ENCODE measurements around the gene BEST2. TPM values are rescaled to one million over a fixed set of nuclear protein-coding genes. Genes with fewer than 3 reads are reported as not detected.

The BEST2 gene
- total RNA-seq, 1 donor from 2014 or later = not detected

DNA sequence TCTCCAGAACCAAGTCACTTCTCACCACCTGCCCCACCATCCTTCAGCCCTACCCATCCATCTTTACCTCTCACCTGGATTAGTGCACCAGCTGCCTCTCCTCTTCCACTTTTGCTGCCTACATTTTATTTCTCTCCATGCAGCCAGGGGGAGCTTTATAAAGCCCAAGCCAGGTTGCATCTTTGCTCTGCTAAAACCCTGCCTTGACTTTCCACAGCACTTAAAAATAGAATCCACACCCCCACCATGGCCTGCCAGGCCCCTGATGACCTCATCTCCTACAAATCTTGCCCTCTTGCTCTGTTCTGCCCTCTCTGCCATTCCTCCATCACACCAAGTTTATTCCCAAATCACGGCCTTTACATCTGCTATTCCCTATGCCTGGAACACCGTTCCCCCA is 22.0 kb downstream of the BEST2 start:
- H3K36me3 ChIP-seq = peaks cover 22% of the 10 kb centered on the region
- peak; percentile 48 for DNase-seq
- no peak overlapping the region for H3K4me3 ChIP-seq
- TF ChIP-seq, protein P1, sequence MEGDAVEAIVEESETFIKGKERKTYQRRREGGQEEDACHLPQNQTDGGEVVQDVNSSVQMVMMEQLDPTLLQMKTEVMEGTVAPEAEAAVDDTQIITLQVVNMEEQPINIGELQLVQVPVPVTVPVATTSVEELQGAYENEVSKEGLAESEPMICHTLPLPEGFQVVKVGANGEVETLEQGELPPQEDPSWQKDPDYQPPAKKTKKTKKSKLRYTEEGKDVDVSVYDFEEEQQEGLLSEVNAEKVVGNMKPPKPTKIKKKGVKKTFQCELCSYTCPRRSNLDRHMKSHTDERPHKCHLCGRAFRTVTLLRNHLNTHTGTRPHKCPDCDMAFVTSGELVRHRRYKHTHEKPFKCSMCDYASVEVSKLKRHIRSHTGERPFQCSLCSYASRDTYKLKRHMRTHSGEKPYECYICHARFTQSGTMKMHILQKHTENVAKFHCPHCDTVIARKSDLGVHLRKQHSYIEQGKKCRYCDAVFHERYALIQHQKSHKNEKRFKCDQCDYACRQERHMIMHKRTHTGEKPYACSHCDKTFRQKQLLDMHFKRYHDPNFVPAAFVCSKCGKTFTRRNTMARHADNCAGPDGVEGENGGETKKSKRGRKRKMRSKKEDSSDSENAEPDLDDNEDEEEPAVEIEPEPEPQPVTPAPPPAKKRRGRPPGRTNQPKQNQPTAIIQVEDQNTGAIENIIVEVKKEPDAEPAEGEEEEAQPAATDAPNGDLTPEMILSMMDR (IDR thresholded peaks at IDR 0.05; ENCODE audit: borderline replicate concordance) = peak; percentile 57
- intact Hi-C loops (cut with micrococcal nuclease) = no loop called here
- no peaks in the 10 kb centered on the region for H3K27me3 ChIP-seq (ENCODE audit: low read depth)
- H3K9me3 ChIP-seq (replicated peaks) = no peaks in the 10 kb centered on the region
- peaks cover 69% of the 10 kb centered on the region for H3K4me1 ChIP-seq
- H3K27ac ChIP-seq (replicated peaks) = peak overlapping the region; percentile 93

DNA sequence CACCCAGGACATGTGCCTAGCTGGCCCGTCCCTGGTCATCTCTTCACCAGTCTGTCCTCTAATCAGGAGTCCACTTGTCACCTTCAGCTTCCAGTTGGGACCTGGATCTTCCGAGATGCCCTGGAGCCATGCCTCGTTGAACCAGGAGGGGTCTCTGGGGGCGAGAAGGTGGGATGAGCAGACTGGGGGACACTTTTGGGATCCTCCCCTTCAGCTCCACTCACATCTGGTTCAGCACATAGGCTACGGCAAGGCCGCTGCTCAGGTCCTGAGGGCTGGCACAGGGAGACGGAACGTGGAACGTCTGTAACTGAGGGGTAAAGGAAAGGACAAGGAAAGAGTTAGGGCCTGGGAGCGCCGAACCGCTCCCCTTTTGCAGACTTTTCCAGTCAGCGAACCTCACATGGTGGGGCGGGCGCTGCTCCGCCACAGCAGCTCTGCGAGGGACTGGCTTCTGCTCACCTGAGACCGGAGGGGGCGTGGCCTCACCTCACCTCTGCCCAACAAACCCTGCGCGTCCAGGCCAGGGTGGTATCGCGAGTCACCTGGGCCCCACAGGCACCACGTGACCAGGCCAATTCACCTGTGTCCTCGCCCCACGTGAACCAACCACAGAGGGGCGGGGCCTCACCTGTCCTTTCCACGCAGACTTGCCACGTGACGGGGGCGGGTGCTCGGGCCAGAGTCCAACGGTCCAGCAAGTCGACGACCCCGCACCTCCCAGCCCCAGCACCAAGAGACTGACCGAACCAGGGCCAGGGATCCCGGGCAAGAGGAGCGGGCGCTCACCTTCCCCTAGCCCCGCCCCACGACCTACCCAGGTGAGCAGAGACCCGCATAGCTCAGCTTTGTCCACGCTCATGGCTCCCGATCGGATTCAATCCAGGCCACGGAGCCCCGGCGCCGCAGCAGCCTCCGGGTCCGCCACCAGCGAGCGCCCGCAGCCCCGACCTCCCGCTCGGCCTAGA is 23.3 kb downstream of the BEST2 start, which contains the start of gene HOOK2:
Gene HOOK2 (minus strand): TSS at position 965 of the 968 bp plus-strand sequence. CDS start 103 bp downstream, at position 862.
- intact Hi-C loops (cut with micrococcal nuclease) = no loop called here
- H3K36me3 ChIP-seq = peaks cover 13% of the 10 kb centered on the region

DNA sequence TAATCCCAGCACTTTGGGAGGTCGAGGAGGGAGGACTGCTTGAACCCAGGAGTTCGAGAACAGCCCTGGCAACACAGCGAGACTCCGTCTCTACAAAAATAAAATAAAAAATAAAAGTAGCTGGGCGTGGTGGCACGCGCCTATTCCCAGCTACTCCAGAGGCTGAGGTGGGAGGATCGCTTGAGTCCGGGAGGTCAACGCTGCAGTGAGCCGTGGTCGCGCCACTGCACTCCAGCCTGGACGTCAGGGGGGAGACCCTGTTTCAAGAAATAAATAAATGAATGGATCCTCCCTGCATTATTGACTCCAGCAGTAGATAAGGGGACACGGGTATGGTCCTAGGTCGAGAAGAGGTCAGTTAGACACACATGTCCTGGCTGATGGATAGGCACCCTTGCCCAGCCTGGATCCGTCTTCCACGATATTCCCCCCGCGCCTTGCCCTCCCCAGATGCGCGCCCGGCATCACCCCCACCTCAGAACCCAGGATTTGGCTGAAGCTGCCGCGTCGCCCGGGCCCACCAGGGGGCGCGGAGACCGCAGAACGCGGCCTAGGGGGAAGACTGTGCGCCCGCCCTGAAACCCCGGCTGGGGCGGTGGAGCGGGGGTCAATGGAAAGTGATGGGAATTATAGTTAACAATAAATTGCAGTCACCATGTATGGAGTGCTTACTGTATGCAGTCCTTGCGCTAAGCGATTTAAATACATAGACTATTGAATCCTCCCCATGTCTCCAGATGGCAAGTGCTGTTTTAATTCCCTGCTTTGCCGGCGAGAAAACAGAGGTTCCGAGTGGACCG is 25.8 kb downstream of the BEST2 start:
- Histone ChIP-seq H3K4me1 (peaks cover 73% of the 10 kb centered on the region), H3K9me3 (replicated peaks) (no peaks in the 10 kb centered on the region)
- peak; percentile 82 for DNase-seq

More for the DNA sequence above, 23.3 kb downstream of the BEST2 start, which contains the start of gene HOOK2:
- H3K9me3 ChIP-seq (replicated peaks) = no peaks in the 10 kb centered on the region
- H3K4me1 ChIP-seq = peaks cover 82% of the 10 kb centered on the region
- H3K27ac ChIP-seq (replicated peaks) = peak within 1 kb of the TSS; percentile 93
- H3K4me3 ChIP-seq = peak within 1 kb of the TSS; percentile 80
- TF ChIP-seq, protein P1 (IDR thresholded peaks at IDR 0.05; ENCODE audit: borderline replicate concordance) = no peak
- no peak for DNase-seq
- H3K27me3 ChIP-seq (ENCODE audit: low read depth) = no peaks in the 10 kb centered on the region

DNA sequence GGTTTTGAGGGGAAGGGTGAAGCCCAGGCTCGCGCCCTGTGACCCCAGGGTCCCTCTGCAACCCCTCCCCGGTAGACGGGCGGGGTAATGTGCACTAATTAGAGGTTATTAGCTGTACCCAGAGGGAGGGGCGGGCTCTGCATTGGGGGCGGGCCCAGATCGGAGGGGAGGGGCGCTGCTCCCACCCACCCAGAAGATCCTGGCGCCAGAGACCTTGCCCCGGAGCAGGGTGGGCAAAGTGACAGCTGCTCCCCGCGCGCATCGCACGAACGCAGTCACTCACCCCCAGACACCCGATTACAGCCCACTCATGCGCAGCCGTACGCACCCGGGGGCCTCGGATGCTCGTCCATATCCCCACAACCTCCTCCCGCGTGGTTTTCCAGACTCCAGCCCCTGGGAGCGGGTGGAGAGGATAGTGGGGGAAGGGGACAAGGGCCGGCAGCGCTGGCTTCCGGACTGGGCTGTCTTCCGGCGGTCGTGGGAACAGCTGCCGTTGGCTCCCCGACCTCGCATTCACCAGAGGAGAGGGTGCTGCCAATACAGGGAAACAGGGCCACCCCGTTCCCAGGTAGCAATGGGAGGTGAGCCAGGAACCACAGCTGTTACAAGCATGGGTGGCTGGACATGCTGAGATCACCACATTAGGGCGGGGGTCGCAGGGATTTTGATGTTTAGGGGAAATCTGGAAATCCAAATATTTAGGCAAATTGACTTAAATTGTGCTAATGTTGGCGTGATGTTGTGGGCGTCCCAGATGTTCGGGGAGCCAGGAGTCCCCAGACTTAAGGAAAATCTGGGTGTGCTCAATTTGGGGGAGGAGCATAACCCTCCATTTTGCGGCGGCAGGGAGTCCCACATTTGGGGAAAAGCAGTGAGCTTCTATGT is 26.7 kb downstream of the BEST2 start:
- peak overlapping the region; percentile 95 for H3K27ac ChIP-seq (replicated peaks)
- H3K9me3 ChIP-seq (replicated peaks) = no peaks in the 10 kb centered on the region
- intact Hi-C loops (cut with micrococcal nuclease) = no loop called here
- H3K36me3 ChIP-seq = no peaks in the 10 kb centered on the region
- peak overlapping the region; percentile 77 for H3K4me3 ChIP-seq
- TF ChIP-seq, protein P1 (IDR thresholded peaks at IDR 0.05; ENCODE audit: borderline replicate concordance) = no peak
- H3K27me3 ChIP-seq (ENCODE audit: low read depth) = no peaks in the 10 kb centered on the region
- peaks cover 73% of the 10 kb centered on the region for H3K4me1 ChIP-seq
- peak; percentile 74 for DNase-seq

More for the DNA sequence above, 25.8 kb downstream of the BEST2 start:
- intact Hi-C loops (cut with micrococcal nuclease) = no loop called here
- H3K36me3 ChIP-seq = no peaks in the 10 kb centered on the region
- H3K4me3 ChIP-seq = peak overlapping the region; percentile 77
- TF ChIP-seq, protein P1 (IDR thresholded peaks at IDR 0.05; ENCODE audit: borderline replicate concordance) = peak; percentile 98
- H3K27ac ChIP-seq (replicated peaks) = peak overlapping the region; percentile 95
- no peaks in the 10 kb centered on the region for H3K27me3 ChIP-seq (ENCODE audit: low read depth)

DNA sequence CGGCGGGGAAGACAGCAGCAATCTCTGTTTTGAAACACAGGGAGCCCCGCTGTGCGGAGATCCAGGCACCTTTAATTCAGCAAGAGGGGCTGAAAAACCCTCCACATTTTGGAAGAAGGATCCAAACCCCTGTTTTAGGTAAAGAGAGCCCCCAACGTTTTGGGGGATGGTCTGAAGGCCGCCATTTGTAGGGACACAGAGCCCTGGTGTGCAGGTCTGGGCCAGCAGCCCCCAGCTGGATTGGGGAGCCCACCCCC is 27.2 kb downstream of the BEST2 start:
- H3K36me3 ChIP-seq = no peaks in the 10 kb centered on the region
- intact Hi-C loops (cut with micrococcal nuclease) = no loop called here
- no peak for DNase-seq
- TF ChIP-seq, protein P1 (IDR thresholded peaks at IDR 0.05; ENCODE audit: borderline replicate concordance) = no peak
- H3K27me3 ChIP-seq (ENCODE audit: low read depth) = no peaks in the 10 kb centered on the region
- H3K9me3 ChIP-seq (replicated peaks) = no peaks in the 10 kb centered on the region
- H3K4me1 ChIP-seq = peaks cover 73% of the 10 kb centered on the region
- H3K4me3 ChIP-seq = peak overlapping the region; percentile 77
- H3K27ac ChIP-seq (replicated peaks) = peak overlapping the region; percentile 95
